Measurements from ENCODE around the gene XYLB. TPM values are rescaled to one million over a fixed set of nuclear protein-coding genes. Genes with fewer than 3 reads are reported as not detected.
"Not testable (repeated sequence)": the region's sequence is repeated elsewhere in the genome, so short reads cannot be mapped to it uniquely, and the experiment has no call there.

Gene XYLB
- 1 to 10 TPM; 1.2 to 1.5 (median 1.4) TPM for polyA plus RNA-seq

- DNase-seq: peak; percentile 80 to 82 (median 80)
- H3K9me3 Mint-ChIP-seq: no peaks in the 10 kb centered on the region
- H3K27ac Mint-ChIP-seq: peak within 1 kb of the TSS in 4 of 6 donors; percentile 26 to 82 (median 54)
- peaks cover 0 to 4% (median 0%) of the 10 kb centered on the region in 3 donors for H3K27me3 Mint-ChIP-seq (ENCODE audit: low read depth in 3 of 3)
- peak within 1 kb of the TSS; percentile 75 to 90 (median 87) for H3K4me3 Mint-ChIP-seq
- peaks cover 3 to 6% of the 10 kb centered on the region in 2 donors for H3K4me1 Mint-ChIP-seq
- H3K36me3 Mint-ChIP-seq: no peaks in the 10 kb centered on the region
These were observed at the start of gene XYLB for GRCh38 chr3:38346587-38347410. Gene XYLB, plus strand, starts transcription at chr3:38346785. Its CDS starts 84 bp downstream, at chr3:38346869.

- not testable (repeated sequence) for H3K9me3 Mint-ChIP-seq; H3K36me3 Mint-ChIP-seq; H3K4me3 Mint-ChIP-seq; H3K27ac Mint-ChIP-seq; H3K27me3 Mint-ChIP-seq (ENCODE audit: low read depth in 3 of 3); H3K4me1 Mint-ChIP-seq; DNase-seq
These were observed 49.5 kb upstream of the XYLB start for GRCh38 chr3:38297053-38297452.

GRCh38 chr3:38297537-38297936 is 49.0 kb upstream of the XYLB start:
- no peak overlapping the region for H3K4me3 Mint-ChIP-seq
- no peaks in the 10 kb centered on the region for H3K36me3 Mint-ChIP-seq
- H3K27ac Mint-ChIP-seq: no peak overlapping the region
- peaks cover 0 to 9% (median 4%) of the 10 kb centered on the region in 3 donors for H3K27me3 Mint-ChIP-seq (ENCODE audit: low read depth in 3 of 3)
- peaks cover 0 to 2% (median 0%) of the 10 kb centered on the region in 6 donors for H3K9me3 Mint-ChIP-seq
- DNase-seq: no peak
- no peaks in the 10 kb centered on the region for H3K4me1 Mint-ChIP-seq

GRCh38 chr3:38297947-38298711 is 48.5 kb upstream of the XYLB start:
- peak in 1 of 3 donors; percentile 4 for DNase-seq
- no peaks in the 10 kb centered on the region for H3K36me3 Mint-ChIP-seq
- no peak overlapping the region for H3K27ac Mint-ChIP-seq
- peaks cover 0 to 9% (median 4%) of the 10 kb centered on the region in 3 donors for H3K27me3 Mint-ChIP-seq (ENCODE audit: low read depth in 3 of 3)
- H3K9me3 Mint-ChIP-seq: peaks cover 0 to 2% (median 0%) of the 10 kb centered on the region in 6 donors
- H3K4me3 Mint-ChIP-seq: no peak overlapping the region
- no peaks in the 10 kb centered on the region for H3K4me1 Mint-ChIP-seq

DNA sequence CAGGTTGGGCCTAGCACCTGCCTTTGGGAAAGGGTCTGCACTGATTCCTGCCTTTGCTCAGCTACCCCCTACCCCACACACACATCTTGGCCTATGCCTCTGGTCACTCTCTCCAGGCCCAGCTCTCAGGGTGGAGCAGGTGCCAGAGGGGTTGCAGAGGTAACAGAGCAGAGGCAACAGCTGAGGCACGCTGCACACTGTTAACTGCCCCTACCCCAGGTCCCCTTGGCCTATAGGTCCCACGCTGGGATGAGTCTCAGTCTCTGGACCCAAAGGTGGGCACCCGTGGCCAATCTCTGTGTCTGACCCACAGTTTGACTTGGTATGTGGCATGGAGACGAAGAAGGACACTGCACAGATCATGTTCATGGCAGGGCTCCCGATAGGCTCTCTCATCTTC is 39.6 kb upstream of the XYLB start:
- Mint-ChIP-seq H3K36me3 (no peaks in the 10 kb centered on the region), H3K27me3 (ENCODE audit: low read depth in 3 of 3) (peaks cover 0 to 4% (median 0%) of the 10 kb centered on the region in 3 donors), H3K4me3 (no peak overlapping the region), H3K9me3 (no peaks in the 10 kb centered on the region), H3K27ac (no peak overlapping the region), H3K4me1 (no peaks in the 10 kb centered on the region)
- no peak for DNase-seq

DNA sequence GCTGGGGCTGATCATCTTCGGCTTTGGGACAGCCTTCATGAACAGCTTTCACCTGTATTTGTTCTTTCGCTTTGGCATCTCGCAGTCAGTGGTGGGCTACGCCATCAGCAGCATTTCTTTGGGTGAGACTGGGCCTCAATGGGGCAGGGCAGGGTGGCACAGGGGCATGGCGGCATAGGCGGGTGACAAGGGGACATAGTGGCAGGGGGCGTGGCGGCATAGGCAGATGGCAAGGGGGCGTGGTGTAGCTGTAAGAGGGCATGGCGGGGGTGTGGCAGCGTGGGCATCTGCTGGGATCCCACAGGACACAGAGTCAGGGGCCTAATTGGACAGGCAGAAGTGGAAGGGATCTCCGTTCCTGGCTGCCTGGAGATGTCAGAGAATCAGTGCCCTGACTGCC is 39.0 kb upstream of the XYLB start:
- H3K9me3 Mint-ChIP-seq: no peaks in the 10 kb centered on the region
- no peaks in the 10 kb centered on the region for H3K4me1 Mint-ChIP-seq
- H3K27ac Mint-ChIP-seq: no peak overlapping the region
- H3K27me3 Mint-ChIP-seq (ENCODE audit: low read depth in 3 of 3): peaks cover 0 to 8% (median 2%) of the 10 kb centered on the region in 3 donors
- no peak for DNase-seq
- no peak overlapping the region for H3K4me3 Mint-ChIP-seq
- H3K36me3 Mint-ChIP-seq: no peaks in the 10 kb centered on the region

DNA sequence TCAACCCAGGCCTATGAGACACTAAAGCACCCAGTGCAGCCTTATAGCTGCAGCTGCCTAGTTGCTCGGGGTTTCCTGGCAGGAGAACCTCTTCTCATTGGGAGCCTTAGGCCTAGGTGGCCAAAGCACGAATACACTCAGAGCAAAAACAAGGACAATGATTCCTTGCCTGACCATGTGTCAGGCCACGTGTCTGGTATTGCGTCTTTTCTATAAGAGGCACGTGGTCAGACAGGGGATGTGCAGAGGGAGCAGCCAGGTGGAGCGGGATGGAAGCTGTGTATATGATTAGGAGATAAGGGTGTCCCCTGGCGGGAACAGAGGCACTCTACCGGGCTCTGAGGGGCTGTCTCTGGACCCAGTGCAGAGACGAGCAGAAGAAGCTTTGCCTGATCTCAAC is 38.1 kb upstream of the XYLB start:
- Mint-ChIP-seq H3K4me1 (no peaks in the 10 kb centered on the region), H3K9me3 (no peaks in the 10 kb centered on the region), H3K4me3 (no peak overlapping the region), H3K36me3 (no peaks in the 10 kb centered on the region), H3K27me3 (ENCODE audit: low read depth in 3 of 3) (peaks cover 0 to 8% (median 2%) of the 10 kb centered on the region in 3 donors), H3K27ac (no peak overlapping the region)
- DNase-seq: no peak

DNA sequence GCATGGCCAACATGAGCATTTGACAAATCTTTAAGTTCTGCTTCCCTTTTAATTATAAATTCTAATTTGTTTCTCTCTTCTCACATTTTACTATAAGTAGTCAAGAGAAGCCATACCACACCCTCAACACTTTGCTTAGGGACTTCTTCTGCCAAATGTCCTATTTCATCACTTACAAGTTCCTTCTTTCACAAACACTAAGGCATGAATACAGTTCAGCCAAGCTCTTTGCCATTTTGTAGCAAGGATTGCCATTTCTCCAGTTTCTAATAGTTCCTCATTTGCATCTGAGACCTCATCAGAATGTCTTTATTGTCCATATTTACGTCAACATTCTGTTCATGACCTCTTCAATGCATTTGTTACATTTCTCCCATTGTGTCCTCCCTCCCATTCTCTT is 35.1 kb upstream of the XYLB start:
- H3K27ac Mint-ChIP-seq: no peak overlapping the region
- peaks cover 0 to 10% (median 2%) of the 10 kb centered on the region in 3 donors for H3K27me3 Mint-ChIP-seq (ENCODE audit: low read depth in 3 of 3)

GRCh38 chr3:38311941-38312340 is 34.6 kb upstream of the XYLB start:
- Mint-ChIP-seq H3K4me1 (no peaks in the 10 kb centered on the region), H3K27ac (no peak overlapping the region), H3K9me3 (no peaks in the 10 kb centered on the region), H3K27me3 (ENCODE audit: low read depth in 3 of 3) (peaks cover 0 to 10% (median 2%) of the 10 kb centered on the region in 3 donors), H3K4me3 (no peak overlapping the region), H3K36me3 (no peaks in the 10 kb centered on the region)
- no peak for DNase-seq

More for the DNA sequence above, 35.1 kb upstream of the XYLB start:
- H3K9me3 Mint-ChIP-seq: no peaks in the 10 kb centered on the region
- no peaks in the 10 kb centered on the region for H3K4me1 Mint-ChIP-seq
- DNase-seq: no peak
- H3K36me3 Mint-ChIP-seq: no peaks in the 10 kb centered on the region
- no peak overlapping the region for H3K4me3 Mint-ChIP-seq

DNA sequence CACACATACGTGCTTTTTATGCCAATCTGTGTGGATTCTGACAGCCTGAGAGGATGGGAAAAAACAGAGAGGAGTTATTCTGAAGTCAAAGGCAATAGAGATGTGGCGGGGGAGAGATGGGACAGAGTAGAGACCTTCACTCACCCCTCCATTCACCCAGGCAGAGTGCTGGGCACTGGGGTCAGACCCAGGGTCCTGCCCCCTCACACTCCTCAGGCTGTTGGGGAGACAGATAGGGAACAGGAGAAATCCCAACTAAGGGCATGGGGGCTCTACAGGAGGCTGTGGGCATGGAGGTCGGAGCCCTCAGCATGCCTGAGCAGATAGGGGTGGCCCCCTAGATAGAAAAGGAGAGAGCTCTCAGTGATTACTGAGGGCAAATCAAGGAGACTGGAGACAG is 34.2 kb upstream of the XYLB start:
- H3K4me1 Mint-ChIP-seq: no peaks in the 10 kb centered on the region
- no peaks in the 10 kb centered on the region for H3K36me3 Mint-ChIP-seq
- H3K27ac Mint-ChIP-seq: no peak overlapping the region
- H3K27me3 Mint-ChIP-seq (ENCODE audit: low read depth in 3 of 3): peaks cover 0 to 10% (median 2%) of the 10 kb centered on the region in 3 donors
- no peaks in the 10 kb centered on the region for H3K9me3 Mint-ChIP-seq
- no peak overlapping the region for H3K4me3 Mint-ChIP-seq
- no peak for DNase-seq

- no peak overlapping the region for H3K27ac Mint-ChIP-seq
- H3K27me3 Mint-ChIP-seq (ENCODE audit: low read depth in 3 of 3): peaks cover 0 to 10% (median 2%) of the 10 kb centered on the region in 3 donors
- no peaks in the 10 kb centered on the region for H3K4me1 Mint-ChIP-seq
- DNase-seq: no peak
- no peaks in the 10 kb centered on the region for H3K9me3 Mint-ChIP-seq
- no peaks in the 10 kb centered on the region for H3K36me3 Mint-ChIP-seq
- H3K4me3 Mint-ChIP-seq: no peak overlapping the region
These were observed 33.3 kb upstream of the XYLB start for GRCh38 chr3:38313263-38313662.

DNA sequence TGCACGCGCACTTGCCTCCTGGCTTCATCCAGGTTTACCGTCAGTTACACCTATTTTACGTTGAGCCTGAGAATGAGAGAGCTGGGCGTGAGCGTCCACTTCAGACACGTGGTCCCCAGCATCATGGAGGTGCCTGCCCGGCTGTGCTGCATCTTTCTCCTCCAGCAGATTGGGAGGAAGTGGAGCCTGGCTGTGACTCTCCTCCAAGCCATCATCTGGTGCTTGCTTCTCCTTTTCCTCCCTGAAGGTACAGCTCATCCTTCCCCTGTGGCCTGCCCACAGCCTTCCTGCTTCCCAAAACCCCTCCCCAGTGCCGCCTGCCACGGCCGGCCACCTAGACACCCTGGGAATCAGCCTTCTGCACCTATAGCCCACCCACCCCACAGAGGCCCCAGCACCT is 32.9 kb upstream of the XYLB start:
- H3K9me3 Mint-ChIP-seq: no peaks in the 10 kb centered on the region
- H3K36me3 Mint-ChIP-seq: no peaks in the 10 kb centered on the region
- no peak for DNase-seq
- no peak overlapping the region for H3K4me3 Mint-ChIP-seq
- no peaks in the 10 kb centered on the region for H3K4me1 Mint-ChIP-seq
- peaks cover 0 to 10% (median 2%) of the 10 kb centered on the region in 3 donors for H3K27me3 Mint-ChIP-seq (ENCODE audit: low read depth in 3 of 3)
- H3K27ac Mint-ChIP-seq: no peak overlapping the region

- no peaks in the 10 kb centered on the region for H3K9me3 Mint-ChIP-seq
- DNase-seq: no peak
- no peak overlapping the region for H3K27ac Mint-ChIP-seq
- no peak overlapping the region for H3K4me3 Mint-ChIP-seq
- H3K27me3 Mint-ChIP-seq (ENCODE audit: low read depth in 3 of 3): peaks cover 0 to 10% (median 2%) of the 10 kb centered on the region in 3 donors
- H3K4me1 Mint-ChIP-seq: no peaks in the 10 kb centered on the region
- H3K36me3 Mint-ChIP-seq: no peaks in the 10 kb centered on the region
These were observed 32.3 kb upstream of the XYLB start for GRCh38 chr3:38314112-38314763.
